HG03066 (cell line): ENCODE measurements around the gene TMX3.

ENCODE experiments used
- ATAC-seq: cut with Tn5 transposase; IDR thresholded peaks from one replicate; pipeline ENCODE4 v1.9.1; 2021; ENCODE audit warnings: low read depth; ENCODE audit not compliant: unreplicated experiment

The TMX3 gene

GRCh38 chr18:68714712-68715496 is at the start of gene TMX3:
Gene TMX3 (minus strand): TSS chr18:68715108. CDS start chr18:68714981, 127 bp downstream.
- ATAC-seq = peak; percentile 94

- no peak for ATAC-seq
Observed at GRCh38 chr18:68764016-68764415, 49.1 kb upstream of the TMX3 start.

- no peak for ATAC-seq
Observed at GRCh38 chr18:68763083-68763482, 48.2 kb upstream of the TMX3 start.

- no peak for ATAC-seq
Observed at GRCh38 chr18:68759308-68759707, 44.4 kb upstream of the TMX3 start.

GRCh38 chr18:68757126-68757525 is 42.2 kb upstream of the TMX3 start:
- ATAC-seq = no peak

GRCh38 chr18:68742206-68742605 is 27.3 kb upstream of the TMX3 start:
- no peak for ATAC-seq

GRCh38 chr18:68740966-68741365 is 26.1 kb upstream of the TMX3 start:
- no peak for ATAC-seq

GRCh38 chr18:68739462-68739861 is 24.6 kb upstream of the TMX3 start:
- ATAC-seq = no peak

GRCh38 chr18:68738564-68738963 is 23.7 kb upstream of the TMX3 start:
- no peak for ATAC-seq

GRCh38 chr18:68735483-68736343 is 20.8 kb upstream of the TMX3 start:
- ATAC-seq = peak; percentile 80

GRCh38 chr18:68734308-68734707 is 19.4 kb upstream of the TMX3 start:
- ATAC-seq = no peak

- no peak for ATAC-seq
Observed at GRCh38 chr18:68733707-68734106, 18.8 kb upstream of the TMX3 start.

- ATAC-seq = no peak
Observed at GRCh38 chr18:68728081-68728700, 13.3 kb upstream of the TMX3 start.

- ATAC-seq = no peak
Observed at GRCh38 chr18:68727506-68727905, 12.6 kb upstream of the TMX3 start.

GRCh38 chr18:68725346-68725745 is 10.4 kb upstream of the TMX3 start:
- no peak for ATAC-seq

GRCh38 chr18:68724021-68724420 is 9.1 kb upstream of the TMX3 start:
- no peak for ATAC-seq

GRCh38 chr18:68723539-68723938 is 8.6 kb upstream of the TMX3 start:
- no peak for ATAC-seq

- no peak for ATAC-seq
Observed at GRCh38 chr18:68722821-68723220, 7.9 kb upstream of the TMX3 start.

- ATAC-seq = peak; percentile 85
Observed at GRCh38 chr18:68721681-68722583, 7.0 kb upstream of the TMX3 start.

- peak; percentile 20 for ATAC-seq
Observed at GRCh38 chr18:68714366-68714711, 569 bp downstream of the TMX3 start.
